GM21717 (cell line): ENCODE data around the gene PCBD2.
"Not testable (repeated sequence)": the region's sequence is repeated elsewhere in the genome, so short reads cannot be mapped to it uniquely, and the experiment has no call there.

ENCODE experiments used
- ATAC-seq: cut with Tn5 transposase; IDR thresholded peaks from one replicate; pipeline ENCODE4 v1.9.1; 2021; ENCODE audit warnings: mild to moderate bottlenecking, moderate library complexity; ENCODE audit not compliant: unreplicated experiment

PCBD2 gene

GRCh38 chr5:134957920-134958608, 53.1 kb downstream of the PCBD2 start:
- no peak for ATAC-seq

- ATAC-seq = no peak
These were observed 53.8 kb downstream of the PCBD2 start for GRCh38 chr5:134958755-134959154.

DNA sequence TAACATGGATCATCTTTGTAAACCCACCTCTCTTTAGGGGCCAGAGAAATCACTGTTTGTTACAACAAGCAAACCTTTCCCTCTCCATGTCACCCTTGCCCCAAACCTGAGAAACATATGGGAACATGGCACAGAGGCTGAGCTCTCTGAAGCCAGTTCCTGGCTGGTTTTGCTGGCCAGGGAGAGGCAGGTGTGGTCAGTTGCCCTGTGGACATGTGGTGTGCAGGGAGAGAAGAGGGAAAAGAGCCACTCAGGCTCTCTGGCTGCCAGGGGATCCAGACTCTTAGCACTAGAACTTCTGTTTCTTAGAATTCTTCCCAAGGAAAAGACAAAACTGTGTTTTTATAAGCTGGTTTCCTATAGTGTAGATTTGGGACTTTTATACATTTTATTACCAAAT, 58.2 kb downstream of the PCBD2 start:
- no peak for ATAC-seq

GRCh38 chr5:134964359-134965270, 59.7 kb downstream of the PCBD2 start:
- no peak for ATAC-seq

GRCh38 chr5:134965271-134965825, 60.4 kb downstream of the PCBD2 start:
- ATAC-seq = no peak

GRCh38 chr5:134967607-134968006, 62.7 kb downstream of the PCBD2 start, which contains the start of gene CATSPER3:
CATSPER3 (plus strand) TSS chr5:134967907; CDS start chr5:134967992, 85 bp downstream.
- no peak for ATAC-seq

DNA sequence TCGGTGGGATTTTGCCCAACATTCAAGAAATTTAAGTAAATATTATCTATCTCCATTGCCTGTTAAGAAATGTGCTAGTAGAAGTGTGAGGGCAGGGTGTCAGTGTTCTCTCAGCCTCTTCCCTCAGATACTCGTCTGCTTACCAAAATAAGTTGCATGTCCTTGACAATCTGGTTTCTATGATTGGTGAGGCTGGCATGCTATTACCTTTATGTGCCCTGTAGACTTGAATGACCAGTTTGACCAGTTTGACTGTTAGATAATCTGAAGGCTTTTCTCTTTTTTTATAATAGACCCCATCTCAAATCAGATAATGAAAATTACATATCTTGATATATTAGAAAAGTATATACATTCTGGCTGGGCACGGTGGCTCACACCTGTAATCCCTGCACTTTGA, 63.1 kb downstream of the PCBD2 start:
- ATAC-seq = no peak

DNA sequence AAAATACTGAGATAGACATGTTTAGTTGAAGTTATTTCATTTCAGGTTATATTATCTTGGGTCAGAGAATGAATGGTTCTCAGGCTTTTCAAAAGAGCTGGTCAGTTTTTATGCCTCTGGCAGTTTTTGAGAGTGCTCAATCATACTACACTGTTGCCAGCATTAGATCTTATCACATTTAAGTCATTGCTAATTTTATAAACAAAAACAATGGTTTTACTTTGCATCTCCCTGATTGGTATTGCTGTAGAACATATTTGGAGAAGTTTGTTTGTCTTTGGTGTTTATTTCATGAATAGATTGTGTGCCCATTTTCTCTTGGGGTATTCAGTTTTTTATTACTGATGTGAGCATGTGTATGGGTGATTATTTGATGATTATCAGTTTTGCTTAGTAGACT, 64.2 kb downstream of the PCBD2 start:
- ATAC-seq = no peak

GRCh38 chr5:134975078-134975715, 70.3 kb downstream of the PCBD2 start:
- no peak for ATAC-seq

- no peak for ATAC-seq
These were observed 70.9 kb downstream of the PCBD2 start for GRCh38 chr5:134975843-134976242.

GRCh38 chr5:134976841-134977240, 71.9 kb downstream of the PCBD2 start:
- ATAC-seq = no peak

GRCh38 chr5:134979416-134979815, 74.5 kb downstream of the PCBD2 start:
- no peak for ATAC-seq

GRCh38 chr5:134982230-134982629, 77.3 kb downstream of the PCBD2 start:
- no peak for ATAC-seq

- no peak for ATAC-seq
These were observed 84.4 kb downstream of the PCBD2 start for GRCh38 chr5:134989266-134989830.

GRCh38 chr5:134990183-134990582, 85.3 kb downstream of the PCBD2 start:
- not testable (repeated sequence) for ATAC-seq

- no peak for ATAC-seq
These were observed 87.2 kb downstream of the PCBD2 start for GRCh38 chr5:134992148-134992547.

DNA sequence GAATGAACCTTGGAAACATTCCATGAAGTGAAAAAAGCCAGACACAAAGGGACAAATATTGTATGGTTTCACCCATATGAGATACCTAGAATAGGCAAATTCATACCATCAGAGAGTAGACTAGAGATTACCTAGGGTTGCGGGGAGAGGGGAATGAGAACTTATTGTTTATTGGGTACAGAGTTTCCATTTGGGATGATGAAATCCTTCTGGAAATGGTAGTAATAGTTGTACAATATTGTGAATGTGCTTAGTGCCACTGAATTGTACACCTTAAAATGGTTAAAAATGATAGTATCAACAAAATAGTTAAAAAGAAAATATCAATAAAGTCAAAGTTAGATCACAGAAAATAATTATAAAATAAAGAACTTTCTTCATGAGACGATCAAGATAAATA, 88.2 kb downstream of the PCBD2 start:
- ATAC-seq = no peak

DNA sequence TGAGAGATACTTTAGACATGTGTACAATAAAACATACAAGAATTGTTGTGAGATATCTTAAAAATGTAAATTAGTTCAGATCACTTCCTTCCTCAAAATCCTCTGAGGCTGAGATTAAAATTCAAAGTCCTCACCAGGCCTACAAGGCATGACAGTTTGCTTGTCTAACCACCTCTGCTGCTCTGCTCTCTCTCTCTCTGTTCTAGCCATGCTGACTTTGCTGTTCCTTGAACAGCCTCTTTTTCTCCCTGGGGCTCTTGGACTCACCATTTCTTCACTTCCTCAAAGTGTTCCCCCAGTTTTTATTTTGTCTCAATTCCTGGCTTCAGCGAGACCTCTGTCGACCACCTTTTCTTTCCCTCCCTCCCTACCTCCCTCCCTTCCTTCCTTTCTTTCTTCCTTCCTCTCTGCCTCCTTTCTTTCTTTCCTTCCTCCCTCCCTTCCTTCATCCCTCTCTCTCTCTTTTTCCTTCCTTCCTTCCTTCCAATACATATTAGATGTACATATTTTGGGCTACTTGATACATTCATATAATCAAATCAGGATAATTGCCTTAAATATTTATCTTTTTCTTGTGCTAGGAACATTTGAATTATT, 89.7 kb downstream of the PCBD2 start:
- ATAC-seq = no peak

- ATAC-seq = no peak
These were observed 91.0 kb downstream of the PCBD2 start for GRCh38 chr5:134995850-134996402.

DNA sequence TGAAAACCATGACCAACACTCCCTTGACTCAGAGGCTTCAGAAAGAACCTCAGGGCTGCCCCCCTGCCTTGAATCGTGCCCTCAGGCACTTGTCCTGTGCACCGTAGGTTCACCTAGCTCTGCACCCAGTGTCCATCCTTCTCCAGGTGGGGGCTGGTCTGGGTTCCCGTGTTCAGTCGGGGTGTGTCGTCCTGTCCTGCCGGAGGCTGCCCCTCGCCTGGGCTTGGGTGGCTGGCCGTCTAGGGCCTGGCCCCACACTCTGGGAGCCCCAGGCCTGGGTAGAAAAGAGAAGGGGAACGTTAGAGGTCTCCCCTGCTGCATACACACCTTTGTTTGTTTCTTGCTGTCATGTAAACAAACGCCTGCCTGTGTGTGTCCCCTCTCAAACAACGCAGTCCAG, 92.1 kb downstream of the PCBD2 start:
- ATAC-seq = no peak
